GM12892 (cell line): ENCODE results near the gene BRAP.

Experiments used
- POLR2A ChIP-seq: IDR thresholded peaks from 2 replicates; pipeline ENCODE4 v1.6.1; 2011; ENCODE audit warnings: low read depth, low read length, control low read depth
- POLR2AphosphoS5 ChIP-seq: IDR thresholded peaks from 2 replicates; pipeline ENCODE4 v1.6.1; 2011; ENCODE audit warnings: low read depth, low read length, control low read depth
- TAF1 ChIP-seq: IDR thresholded peaks from 2 replicates; pipeline ENCODE4 v1.6.1; 2011; ENCODE audit warnings: low read depth, mild to moderate bottlenecking, control low read depth, low read length, borderline replicate concordance

DNA sequence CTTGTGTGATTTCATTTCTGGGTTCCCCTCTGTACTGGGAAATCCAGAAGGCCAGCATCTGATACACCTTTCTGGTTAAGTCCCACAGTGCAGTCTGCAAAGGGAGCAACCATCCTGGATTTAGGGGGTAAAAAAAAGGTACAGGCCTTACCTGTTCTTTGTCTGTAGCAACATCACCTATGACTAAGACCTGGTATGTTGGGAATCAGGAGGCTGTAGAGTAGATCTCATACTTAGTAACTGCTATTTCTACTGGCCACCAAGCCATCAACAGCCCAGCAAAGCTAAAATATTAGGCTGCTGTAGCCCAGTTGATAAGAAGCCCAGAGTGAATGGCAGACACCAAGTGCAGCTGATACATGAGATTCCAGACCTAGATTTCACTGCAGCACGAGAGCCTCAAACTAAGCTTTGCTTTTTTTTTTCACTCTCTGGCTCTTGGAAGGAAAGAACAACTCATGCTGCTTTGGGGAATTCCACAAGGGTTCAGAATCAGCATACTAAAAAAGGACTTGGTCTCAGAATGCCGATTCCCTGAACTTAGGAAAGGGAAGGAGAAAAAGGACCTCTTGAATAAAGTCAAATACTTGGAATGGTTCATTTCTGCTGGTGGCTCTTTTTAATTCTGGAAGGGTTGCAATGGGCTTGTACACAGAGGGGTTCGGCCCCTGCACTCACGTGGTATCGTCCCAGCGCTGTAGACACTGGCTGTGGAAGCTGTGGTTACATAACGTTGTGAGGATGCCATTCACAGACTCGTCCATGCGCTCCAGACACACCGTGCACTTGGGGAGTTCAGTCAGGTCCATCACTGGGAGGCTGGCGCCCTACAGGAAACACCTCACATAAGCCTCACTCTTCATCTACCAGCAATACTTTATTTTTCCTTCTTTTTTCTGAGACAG lies 20.5 kb downstream of the BRAP start:
- no peak for TF ChIP-seq POLR2A
- no peak for TF ChIP-seq TAF1
- TF ChIP-seq POLR2AphosphoS5: no peak
